H1 (cell line): ENCODE measurements around the gene DNAL1. TPM values are rescaled to one million over a fixed set of nuclear protein-coding genes. Genes with fewer than 3 reads are reported as not detected.

Source experiments
- ASH2L ChIP-seq: fragments of 200-600, 300-600 bp; sonication (generic); IDR thresholded peaks from one replicate; pipeline ENCODE4 v1.7.1; 2017; ENCODE audit warnings: low read length
- ATF3 ChIP-seq: IDR thresholded peaks from 2 replicates; pipeline ENCODE4 v1.6.1; 2011; ENCODE audit warnings: low read depth, mild to moderate bottlenecking, low read length; ENCODE audit not compliant: insufficient read depth
- BCL11A ChIP-seq, 2 experiments: IDR thresholded peaks; one replicate each; pipeline ENCODE4 v1.6.1; 2011; ENCODE audit warnings: low read depth in 2 of 2, low read length in 2 of 2, mild to moderate bottlenecking in 2 of 2
- CTCF ChIP-seq, 3 experiments: IDR thresholded peaks; 1 replicate in 2 of 3; 2 replicates in 1 of 3; pipeline versions ENCODE4 v1.5.1 to v1.6.1; 2011; ENCODE audit warnings: low read length in 3 of 3, mild to moderate bottlenecking in 3 of 3, inconsistent platforms in 2 of 3, low read depth in 1 of 3, moderate library complexity in 1 of 3; ENCODE audit not compliant: insufficient read depth in 1 of 3; ENCODE audit errors: control extremely low read depth in 1 of 3
- E2F6 ChIP-seq: IDR thresholded peaks from 2 replicates; pipeline ENCODE4 v1.6.1; 2012; ENCODE audit warnings: inconsistent platforms
- KDM4A ChIP-seq: IDR thresholded peaks from one replicate; pipeline ENCODE4 v1.7.1; 2012; ENCODE audit warnings: low read depth, mild to moderate bottlenecking, moderate library complexity, low read length, inconsistent platforms; ENCODE audit not compliant: severe bottlenecking
- polyA plus RNA-seq, 7 experiments: library from polyadenylated mRNA; depleted of rRNA in 3 of 7; stranded (reverse) in 5 of 7; unstranded in 2 of 7; fragments of >200 nt in 5 of 7; fragments of 200-250 nt in 2 of 7; gene quantifications; 1 replicate in 5 of 7; 2 replicates in 1 of 7; 4 replicates in 1 of 7; pipeline versions ENCODE4 v1.2.1 to v1.2.3, GENCODE V29; 2011 to 2013; ENCODE audit warnings: missing spikeins in 2 of 7, mixed read lengths in 2 of 7
- total RNA-seq: library from RNA; stranded (reverse); fragmentation: NEBNext Ultra II Directional; extraction: Animal tissue kit (Norgen Biotek cat#: 25700); gene quantifications from 2 replicates; pipeline ENCODE4 v1.2.1, GENCODE V29; 2021

The DNAL1 gene
- total and polyA plus RNA-seq, 2 of the 8 experiments (the other 6 are each of a cell fraction or from before 2014, with no cell fraction given): 2.8 to 16.8 TPM

GRCh38 chr14:73633116-73634010 lies 11.4 kb upstream of the DNAL1 start (continued):
- TF ChIP-seq E2F6: peak; percentile 34
- TF ChIP-seq ASH2L: peak; percentile 63
- peak; percentile 84 for TF ChIP-seq KDM4A
- no peak for TF ChIP-seq BCL11A (IDR thresholded peaks at IDR 0.05; ENCODE audit: low read depth in 2 of 2, low read length in 2 of 2)
- peak; percentile 2; the same call in 1 of the 2 replicates for TF ChIP-seq ATF3
- peak; percentile 64 to 82 (median 80) for TF ChIP-seq CTCF (IDR thresholded peaks at IDR 0.05; ENCODE audit: control extremely low read depth in 1 of 3, insufficient read depth in 1 of 3, low read depth in 1 of 3, low read length in 3 of 3)
- TF ChIP-seq, all 59 proteins: peak for 13
